Neural crest cell (in vitro differentiated cells): ENCODE results near the gene AMY2A. TPM values are rescaled to one million over a fixed set of nuclear protein-coding genes. Genes with fewer than 3 reads are reported as not detected.
"Not testable (repeated sequence)": the region's sequence is repeated elsewhere in the genome, so short reads cannot be mapped to it uniquely, and the experiment has no call there.

ENCODE experiments used
- DNase-seq: peaks from one replicate; pipeline ENCODE4 v3.0.0; 2021; ENCODE audit warnings: low read depth, mixed read lengths, low spot score
- H3K27ac Mint-ChIP-seq: one replicate; pipeline ENCODE4 v1.8.0; 2021; ENCODE audit warnings: mild to moderate bottlenecking, mixed read lengths; ENCODE audit not compliant: unreplicated experiment
- H3K27me3 Mint-ChIP-seq: 2 replicates; pipeline ENCODE4 v1.8.0; 2021; ENCODE audit warnings: low read depth, mild to moderate bottlenecking, mixed read lengths
- H3K36me3 Mint-ChIP-seq: 2 replicates; pipeline ENCODE4 v1.8.0; 2021; ENCODE audit warnings: low read depth, mild to moderate bottlenecking, mixed read lengths
- H3K4me1 Mint-ChIP-seq: 2 replicates; pipeline ENCODE4 v1.8.0; 2021; ENCODE audit warnings: mixed read lengths
- H3K4me3 Mint-ChIP-seq: one replicate; pipeline ENCODE4 v1.8.0; 2021; ENCODE audit warnings: mild to moderate bottlenecking, mixed read lengths
- H3K9me3 Mint-ChIP-seq: 2 replicates; pipeline ENCODE4 v1.8.0; 2021; ENCODE audit warnings: mixed read lengths
- CTCF ChIP-seq: fragments of 200-600 bp; sonication (generic); conservative IDR thresholded peaks from 2 replicates; pipeline ENCODE4 v1.5.0; 2021; ENCODE audit warnings: antibody characterized with exemption, mild to moderate bottlenecking
- total RNA-seq: library from RNA; stranded (reverse); gene quantifications from 2 replicates; pipeline ENCODE4 v1.2.1, GENCODE V29; 2021

The AMY2A gene
- total RNA-seq, 1 donor from 2014 or later = not detected

- Mint-ChIP-seq H3K36me3 (peaks cover 2% of the 10 kb centered on the region), H3K27ac (no peak overlapping the region), H3K4me1 (no peaks in the 10 kb centered on the region), H3K4me3 (no peak overlapping the region), H3K27me3 (no peaks in the 10 kb centered on the region), H3K9me3 (peaks cover 11% of the 10 kb centered on the region)
- no peak for DNase-seq
- no peak for TF ChIP-seq CTCF
These were observed 32.7 kb upstream of the AMY2A start for GRCh38 chr1:103584537-103584936.

GRCh38 chr1:103602740-103603139, 14.5 kb upstream of the AMY2A start:
- H3K4me1 Mint-ChIP-seq, H3K4me3 Mint-ChIP-seq, DNase-seq, H3K27me3 Mint-ChIP-seq, H3K27ac Mint-ChIP-seq, H3K36me3 Mint-ChIP-seq, H3K9me3 Mint-ChIP-seq: not testable (repeated sequence)

GRCh38 chr1:103616362-103616761, 865 bp upstream of the AMY2A start:
- TF ChIP-seq CTCF = no peak
- no peak overlapping the region for H3K4me3 Mint-ChIP-seq
- H3K27me3 Mint-ChIP-seq = no peaks in the 10 kb centered on the region

GRCh38 chr1:103627436-103627835, 10.2 kb downstream of the AMY2A start:
- not testable (repeated sequence) for H3K4me1 Mint-ChIP-seq, H3K27me3 Mint-ChIP-seq, DNase-seq, H3K9me3 Mint-ChIP-seq, H3K36me3 Mint-ChIP-seq, H3K27ac Mint-ChIP-seq, H3K4me3 Mint-ChIP-seq

More at GRCh38 chr1:103616362-103616761, 865 bp upstream of the AMY2A start:
- Mint-ChIP-seq H3K4me1 (no peaks in the 10 kb centered on the region), H3K27ac (no peak overlapping the region), H3K9me3 (peaks cover 2% of the 10 kb centered on the region), H3K36me3 (no peaks in the 10 kb centered on the region)
- no peak for DNase-seq

GRCh38 chr1:103641194-103641593, 24.0 kb downstream of the AMY2A start:
- not testable (repeated sequence) for H3K27ac Mint-ChIP-seq, H3K9me3 Mint-ChIP-seq

GRCh38 chr1:103643908-103644307, 26.7 kb downstream of the AMY2A start:
- not testable (repeated sequence) for H3K27ac Mint-ChIP-seq, DNase-seq, H3K4me1 Mint-ChIP-seq, H3K9me3 Mint-ChIP-seq, H3K36me3 Mint-ChIP-seq, H3K4me3 Mint-ChIP-seq, H3K27me3 Mint-ChIP-seq

More at GRCh38 chr1:103641194-103641593, 24.0 kb downstream of the AMY2A start:
- not testable (repeated sequence) for H3K4me3 Mint-ChIP-seq, H3K27me3 Mint-ChIP-seq, H3K36me3 Mint-ChIP-seq, H3K4me1 Mint-ChIP-seq, DNase-seq

- not testable (repeated sequence) for H3K9me3 Mint-ChIP-seq, H3K4me1 Mint-ChIP-seq, H3K27me3 Mint-ChIP-seq, H3K27ac Mint-ChIP-seq, DNase-seq, H3K4me3 Mint-ChIP-seq, H3K36me3 Mint-ChIP-seq
These were observed 33.1 kb downstream of the AMY2A start for GRCh38 chr1:103650305-103650704.

GRCh38 chr1:103650889-103651288, 33.7 kb downstream of the AMY2A start:
- not testable (repeated sequence) for DNase-seq

GRCh38 chr1:103654133-103654532, 36.9 kb downstream of the AMY2A start:
- H3K4me1 Mint-ChIP-seq, H3K36me3 Mint-ChIP-seq, H3K9me3 Mint-ChIP-seq, H3K27ac Mint-ChIP-seq, H3K27me3 Mint-ChIP-seq, DNase-seq, H3K4me3 Mint-ChIP-seq: not testable (repeated sequence)

More at GRCh38 chr1:103650889-103651288, 33.7 kb downstream of the AMY2A start:
- H3K27ac Mint-ChIP-seq, H3K27me3 Mint-ChIP-seq, H3K36me3 Mint-ChIP-seq, H3K4me3 Mint-ChIP-seq, H3K9me3 Mint-ChIP-seq, H3K4me1 Mint-ChIP-seq: not testable (repeated sequence)

- not testable (repeated sequence) for H3K9me3 Mint-ChIP-seq, DNase-seq, H3K36me3 Mint-ChIP-seq, H3K27me3 Mint-ChIP-seq, H3K27ac Mint-ChIP-seq, H3K4me1 Mint-ChIP-seq, H3K4me3 Mint-ChIP-seq
These were observed 38.2 kb downstream of the AMY2A start, which contains the start of gene AMY1A for GRCh38 chr1:103655460-103655859. AMY1A (plus strand) TSS chr1:103655760; CDS start chr1:103656331, 571 bp downstream.
